ENCODE data around the gene SLC5A10. TPM values are rescaled to one million over a fixed set of nuclear protein-coding genes. Genes with fewer than 3 reads are reported as not detected.
A peak's percentile ranks its signal among the peaks of the same experiment; 100 is the strongest.

SLC5A10 gene
- total RNA-seq, 2 experiments from 2014 or later = not detected

DNA sequence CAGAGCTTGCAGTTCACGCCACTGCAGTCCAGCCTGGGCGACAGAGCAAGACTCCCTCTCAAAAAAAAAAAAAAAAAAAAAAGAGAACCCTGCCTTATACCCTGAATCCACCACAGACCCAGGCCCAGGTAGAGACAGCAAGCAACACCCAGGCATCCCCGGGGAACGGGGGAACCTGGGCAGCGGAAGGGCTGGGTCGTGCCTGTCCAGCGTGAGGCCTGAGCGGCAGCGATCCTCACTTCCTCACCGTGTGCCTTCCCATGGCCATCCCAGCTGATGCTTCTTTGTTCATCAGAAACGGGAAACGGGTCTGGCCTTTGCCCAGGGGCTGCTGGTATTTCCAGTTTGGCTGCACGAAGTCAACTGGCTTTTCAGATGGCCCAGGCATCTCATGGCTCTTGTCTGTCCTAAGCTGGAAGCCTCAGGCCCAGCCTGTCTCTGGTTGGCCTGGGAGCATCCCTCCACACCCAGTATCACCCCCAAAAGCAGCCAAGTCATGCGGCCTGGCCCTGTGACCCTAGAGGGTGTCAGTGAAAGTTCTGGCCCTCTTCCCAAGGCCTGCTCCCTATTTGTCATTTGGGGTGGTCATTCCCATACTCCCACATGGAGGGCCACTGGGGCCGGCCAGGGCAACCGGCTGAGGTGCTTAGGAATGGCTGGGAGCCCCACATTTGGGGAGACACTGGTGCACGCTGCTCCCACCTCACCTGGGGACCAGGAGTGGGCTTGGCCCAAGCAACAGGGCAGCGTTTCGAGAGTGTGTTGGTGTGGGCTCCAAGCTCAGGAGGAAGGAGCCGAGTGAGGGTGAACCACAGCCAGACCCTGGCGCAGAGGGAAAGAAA is 32.5 kb downstream of the SLC5A10 start:
- TF ChIP-seq, protein P1, sequence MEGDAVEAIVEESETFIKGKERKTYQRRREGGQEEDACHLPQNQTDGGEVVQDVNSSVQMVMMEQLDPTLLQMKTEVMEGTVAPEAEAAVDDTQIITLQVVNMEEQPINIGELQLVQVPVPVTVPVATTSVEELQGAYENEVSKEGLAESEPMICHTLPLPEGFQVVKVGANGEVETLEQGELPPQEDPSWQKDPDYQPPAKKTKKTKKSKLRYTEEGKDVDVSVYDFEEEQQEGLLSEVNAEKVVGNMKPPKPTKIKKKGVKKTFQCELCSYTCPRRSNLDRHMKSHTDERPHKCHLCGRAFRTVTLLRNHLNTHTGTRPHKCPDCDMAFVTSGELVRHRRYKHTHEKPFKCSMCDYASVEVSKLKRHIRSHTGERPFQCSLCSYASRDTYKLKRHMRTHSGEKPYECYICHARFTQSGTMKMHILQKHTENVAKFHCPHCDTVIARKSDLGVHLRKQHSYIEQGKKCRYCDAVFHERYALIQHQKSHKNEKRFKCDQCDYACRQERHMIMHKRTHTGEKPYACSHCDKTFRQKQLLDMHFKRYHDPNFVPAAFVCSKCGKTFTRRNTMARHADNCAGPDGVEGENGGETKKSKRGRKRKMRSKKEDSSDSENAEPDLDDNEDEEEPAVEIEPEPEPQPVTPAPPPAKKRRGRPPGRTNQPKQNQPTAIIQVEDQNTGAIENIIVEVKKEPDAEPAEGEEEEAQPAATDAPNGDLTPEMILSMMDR (IDR thresholded peaks at IDR 0.05) = no peak
- ATAC-seq = no peak
- Mint-ChIP-seq H3K4me3 (no peak overlapping the region), H3K27me3 (no peaks in the 10 kb centered on the region), H3K27ac (no peak overlapping the region), H3K4me1 (ENCODE audit: low read depth) (peaks cover 19% of the 10 kb centered on the region), H3K36me3 (ENCODE audit: low read depth) (peaks cover 8% of the 10 kb centered on the region), H3K9me3 (no peaks in the 10 kb centered on the region)
- ChIA-PET CTCF (no interaction called here), POLR2A (no interaction called here)
- intact Hi-C loops (cut with micrococcal nuclease) = no loop called here
- DNase-seq = no peak

DNA sequence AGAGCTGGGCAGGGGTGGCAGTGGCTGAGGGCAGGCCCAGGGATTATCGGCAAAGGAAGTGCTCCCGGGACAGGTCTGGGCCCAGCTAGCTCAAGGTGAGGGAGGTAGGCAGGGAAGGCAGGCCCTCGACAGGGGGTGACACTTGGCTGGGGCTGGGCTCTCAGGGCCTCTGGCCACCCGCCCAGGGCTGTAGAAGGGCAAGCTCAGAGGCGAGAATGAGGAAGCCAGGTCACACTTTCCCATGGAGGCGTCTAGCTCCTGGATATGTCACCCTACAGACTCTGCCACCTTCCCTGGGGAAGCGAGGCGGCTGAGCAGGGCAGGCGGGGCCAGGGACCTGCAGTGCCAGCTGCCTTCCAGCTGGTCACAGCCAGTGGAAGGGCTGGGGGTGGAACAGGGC is 33.5 kb downstream of the SLC5A10 start:
- H3K27me3 Mint-ChIP-seq = no peaks in the 10 kb centered on the region
- POLR2A ChIA-PET = interaction anchor here (1.2 kb wide), 1 partner anchor 37 kb away, joined by 3 read pairs; no protein-coding TSS in a partner anchor
- no peaks in the 10 kb centered on the region for H3K9me3 Mint-ChIP-seq
- H3K36me3 Mint-ChIP-seq (ENCODE audit: low read depth) = peaks cover 8% of the 10 kb centered on the region
- DNase-seq (no peak), ATAC-seq (no peak)
- H3K4me1 Mint-ChIP-seq (ENCODE audit: low read depth) = peaks cover 19% of the 10 kb centered on the region
- TF ChIP-seq, protein P1 (IDR thresholded peaks at IDR 0.05) = no peak
- intact Hi-C loops (cut with micrococcal nuclease) = no loop called here
- CTCF ChIA-PET = interaction anchor here (0.7 to 1.3 kb wide), 2 partner anchors 16 to 24 kb away, joined by 3 to 4 read pairs; no protein-coding TSS in a partner anchor
- no peak overlapping the region for H3K4me3 Mint-ChIP-seq
- H3K27ac Mint-ChIP-seq = no peak overlapping the region

DNA sequence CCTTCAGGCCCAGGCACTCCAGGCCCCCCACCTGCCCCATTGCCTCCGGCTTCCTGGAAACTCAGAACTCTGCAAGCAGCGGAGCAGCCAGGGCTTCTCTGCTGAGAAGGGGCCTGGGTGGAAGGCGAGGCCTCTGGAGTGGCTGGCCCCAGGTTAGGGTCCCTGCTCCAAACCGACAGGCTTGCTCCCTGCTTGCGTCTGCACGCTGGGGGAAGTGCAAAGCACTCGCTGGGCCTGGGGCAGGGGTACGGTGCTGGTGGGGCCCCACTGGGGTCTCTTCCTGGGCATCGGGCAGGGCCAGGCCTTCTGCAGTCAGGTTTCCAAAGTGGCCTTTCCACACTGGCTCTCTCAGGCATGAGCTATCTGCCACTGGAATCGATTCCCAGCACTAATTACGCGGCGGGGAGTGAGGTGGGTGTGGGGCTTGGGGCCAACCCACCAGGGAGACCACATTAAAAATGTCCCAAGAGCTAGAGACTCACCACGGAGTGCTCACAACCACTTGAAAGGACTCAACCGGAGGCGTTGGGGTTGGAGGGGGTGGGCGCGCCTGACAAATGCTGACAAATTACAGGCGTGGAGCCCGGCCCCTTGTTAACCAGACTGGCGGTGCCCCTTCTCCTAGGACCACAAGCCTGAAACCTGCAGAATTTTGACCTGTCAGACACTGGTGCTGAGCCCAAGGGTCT is 34.7 kb downstream of the SLC5A10 start:
- DNase-seq (peak; percentile 52), ATAC-seq (peak; percentile 52)
- no peaks in the 10 kb centered on the region for H3K9me3 Mint-ChIP-seq
- CTCF ChIA-PET = interaction anchor here (1.2 kb wide), 1 partner anchor 26 kb away, joined by 3 read pairs; no protein-coding TSS in a partner anchor
- POLR2A ChIA-PET = interaction anchor here (0.6 to 1.2 kb wide), 2 partner anchors 11 to 36 kb away, joined by 3 read pairs; no protein-coding TSS in a partner anchor
- peaks cover 8% of the 10 kb centered on the region for H3K36me3 Mint-ChIP-seq (ENCODE audit: low read depth)
- intact Hi-C loops (cut with micrococcal nuclease) = no loop called here
- H3K4me3 Mint-ChIP-seq = no peak overlapping the region
- no peaks in the 10 kb centered on the region for H3K27me3 Mint-ChIP-seq
- TF ChIP-seq, protein P1 (IDR thresholded peaks at IDR 0.05) = no peak
- no peak overlapping the region for H3K27ac Mint-ChIP-seq
- peaks cover 22% of the 10 kb centered on the region for H3K4me1 Mint-ChIP-seq (ENCODE audit: low read depth)

DNA sequence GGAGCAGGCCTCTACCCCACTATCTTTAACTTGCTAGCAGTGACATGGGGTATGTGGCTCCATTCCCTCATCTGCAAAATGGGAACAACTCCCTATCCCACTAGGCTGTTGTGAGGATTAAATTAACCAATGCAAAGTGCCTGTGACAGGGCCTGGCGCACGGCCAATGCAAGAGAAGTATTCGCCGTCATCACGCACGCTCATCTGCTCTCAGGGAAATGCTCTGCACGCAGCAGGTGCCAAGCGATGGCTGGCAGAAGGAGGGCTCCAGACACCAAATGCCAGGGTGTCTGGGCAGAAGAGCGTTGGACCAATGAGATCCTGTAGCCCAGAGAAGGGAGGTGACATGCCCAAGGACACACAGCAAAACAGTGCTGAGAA is 35.3 kb downstream of the SLC5A10 start:
- Mint-ChIP-seq H3K4me1 (ENCODE audit: low read depth) (peaks cover 24% of the 10 kb centered on the region), H3K27ac (no peak overlapping the region), H3K36me3 (ENCODE audit: low read depth) (peaks cover 8% of the 10 kb centered on the region), H3K27me3 (no peaks in the 10 kb centered on the region), H3K4me3 (no peak overlapping the region), H3K9me3 (no peaks in the 10 kb centered on the region)
- POLR2A ChIA-PET = no interaction called here
- ATAC-seq = no peak
- intact Hi-C loops (cut with micrococcal nuclease) = no loop called here
- CTCF ChIA-PET = interaction anchor here (1.2 kb wide), 1 partner anchor 26 kb away, joined by 3 read pairs; no protein-coding TSS in a partner anchor
- DNase-seq = no peak
- TF ChIP-seq, protein P1 (IDR thresholded peaks at IDR 0.05) = no peak

All from activated CD8-positive, alpha-beta T cell treated with anti-CD3 and anti-CD28 coated beads for 36 hours (primary cell).